Mesothelial cell of epicardium (in vitro differentiated cells): ENCODE data around the gene PIGU. TPM values are rescaled to one million over a fixed set of nuclear protein-coding genes. Genes with fewer than 3 reads are reported as not detected.

ENCODE experiments used
- DNase-seq, 2 experiments: peaks; one replicate each; pipeline ENCODE4 v3.0.0; 2021; ENCODE audit warnings: low spot score in 2 of 2; ENCODE audit not compliant: unreplicated experiment in 2 of 2
- H3K27ac Mint-ChIP-seq: 2 replicates; pipeline ENCODE4 v1.8.0; 2021; ENCODE audit warnings: mixed read lengths
- H3K27me3 Mint-ChIP-seq: 2 replicates; pipeline ENCODE4 v1.8.0; 2021; ENCODE audit warnings: low read depth, mixed read lengths
- H3K36me3 Mint-ChIP-seq: 2 replicates; pipeline ENCODE4 v1.8.0; 2021; ENCODE audit warnings: mixed read lengths
- H3K4me1 Mint-ChIP-seq: 2 replicates; pipeline ENCODE4 v1.8.0; 2021; ENCODE audit warnings: mixed read lengths
- H3K4me3 Mint-ChIP-seq: 2 replicates; pipeline ENCODE4 v1.8.0; 2021; ENCODE audit warnings: mild to moderate bottlenecking, moderate library complexity, mixed read lengths
- H3K9me3 Mint-ChIP-seq: 2 replicates; pipeline ENCODE4 v1.8.0; 2021; ENCODE audit warnings: mixed read lengths
- CTCF ChIP-seq: fragments of 200-600 bp; sonication (generic); IDR thresholded peaks from one replicate; pipeline ENCODE4 v1.5.0; 2021; ENCODE audit warnings: antibody characterized with exemption; ENCODE audit not compliant: unreplicated experiment
- total RNA-seq: library from RNA; stranded (reverse); gene quantifications from 3 replicates; pipeline ENCODE4 v1.2.1, GENCODE V29; 2021

PIGU gene
- total RNA-seq, 1 donor from 2014 or later: 32.6 TPM

GRCh38 chr20:34689486-34689885, 12.6 kb upstream of the PIGU start:
- DNase-seq: no peak
- Mint-ChIP-seq H3K27ac (no peak overlapping the region), H3K4me1 (no peaks in the 10 kb centered on the region), H3K36me3 (no peaks in the 10 kb centered on the region), H3K4me3 (no peak overlapping the region), H3K27me3 (peaks cover 2% of the 10 kb centered on the region), H3K9me3 (no peaks in the 10 kb centered on the region)
- TF ChIP-seq CTCF: no peak

- Mint-ChIP-seq H3K9me3 (no peaks in the 10 kb centered on the region), H3K27me3 (peaks cover 2% of the 10 kb centered on the region), H3K36me3 (no peaks in the 10 kb centered on the region), H3K4me3 (no peak overlapping the region), H3K4me1 (no peaks in the 10 kb centered on the region), H3K27ac (no peak overlapping the region)
- no peak for DNase-seq
- TF ChIP-seq CTCF: no peak
Measured at GRCh38 chr20:34683667-34684066, 6.8 kb upstream of the PIGU start.

DNA sequence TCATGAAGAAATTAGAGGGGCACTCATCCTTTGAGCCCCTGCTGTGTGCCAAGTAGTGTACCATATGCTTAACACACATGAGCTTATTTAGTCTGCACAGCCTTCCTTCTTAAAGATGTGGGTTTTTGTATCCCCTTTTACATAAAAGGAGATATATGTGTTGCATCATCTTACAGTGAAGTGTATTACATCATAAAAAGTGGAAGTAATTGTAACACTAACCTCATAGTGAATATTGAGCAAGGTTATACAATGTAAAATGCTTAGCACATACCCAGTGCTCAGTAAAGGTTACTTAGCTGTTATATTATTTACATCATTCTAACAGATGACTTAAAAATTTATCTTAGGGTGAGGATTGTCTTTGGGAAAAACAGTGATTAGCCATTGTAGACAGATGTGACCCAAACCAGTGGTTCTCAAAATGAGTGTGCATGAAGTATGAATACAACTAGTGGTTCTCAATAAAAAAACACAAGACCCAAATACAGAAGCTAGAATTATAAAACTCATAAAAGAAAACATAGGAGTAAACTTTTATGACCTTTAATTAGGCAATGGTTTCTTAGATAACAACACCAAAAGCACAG, 3.8 kb upstream of the PIGU start:
- Mint-ChIP-seq H3K36me3 (no peaks in the 10 kb centered on the region), H3K4me3 (no peak overlapping the region), H3K27ac (no peak overlapping the region), H3K9me3 (no peaks in the 10 kb centered on the region), H3K27me3 (peaks cover 2% of the 10 kb centered on the region), H3K4me1 (peaks cover 8% of the 10 kb centered on the region)
- no peak for DNase-seq
- TF ChIP-seq CTCF: no peak

DNA sequence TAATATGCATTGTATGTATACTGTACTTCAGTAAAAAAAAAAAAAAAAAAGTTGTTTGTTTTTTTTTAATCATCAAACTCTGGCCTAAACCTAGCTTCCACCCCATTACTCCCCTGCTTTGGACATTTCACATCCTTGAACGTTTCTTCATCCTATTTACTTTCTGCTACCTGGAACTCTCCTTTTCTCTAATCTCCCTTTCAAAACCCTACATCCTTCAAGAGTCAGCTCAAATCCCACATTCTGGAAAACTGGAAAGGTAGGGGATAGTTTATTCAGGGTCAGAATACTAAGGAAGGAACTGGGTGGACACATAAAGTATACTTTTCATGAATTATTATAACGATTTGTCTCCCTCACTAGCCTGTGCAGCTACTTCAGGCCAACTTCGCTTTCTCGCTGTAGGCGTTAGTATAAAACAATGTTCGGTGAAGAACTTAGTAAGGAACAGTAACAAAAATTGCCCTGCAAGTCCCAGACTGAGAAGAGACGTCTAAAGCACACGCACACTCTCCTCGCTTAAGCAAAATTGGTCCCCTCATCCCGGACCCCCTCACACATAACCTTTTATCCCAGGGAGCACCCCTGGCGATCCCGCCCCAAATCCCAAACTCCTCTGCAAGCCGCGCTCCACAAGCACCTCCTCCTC, 775 bp downstream of the PIGU start:
- TF ChIP-seq CTCF: no peak
- H3K36me3 Mint-ChIP-seq: no peaks in the 10 kb centered on the region
- no peaks in the 10 kb centered on the region for H3K27me3 Mint-ChIP-seq
- no peaks in the 10 kb centered on the region for H3K9me3 Mint-ChIP-seq
- no peak for DNase-seq
- peak overlapping the region; percentile 98 for H3K27ac Mint-ChIP-seq
- H3K4me1 Mint-ChIP-seq: peaks cover 16% of the 10 kb centered on the region
- peak overlapping the region; percentile 90 for H3K4me3 Mint-ChIP-seq

GRCh38 chr20:34675561-34675960, 1.3 kb downstream of the PIGU start:
- no peaks in the 10 kb centered on the region for H3K27me3 Mint-ChIP-seq
- DNase-seq: no peak
- peak overlapping the region; percentile 59 for H3K27ac Mint-ChIP-seq
- H3K4me3 Mint-ChIP-seq: no peak overlapping the region
- H3K4me1 Mint-ChIP-seq: peaks cover 16% of the 10 kb centered on the region
- no peaks in the 10 kb centered on the region for H3K9me3 Mint-ChIP-seq
- H3K36me3 Mint-ChIP-seq: no peaks in the 10 kb centered on the region
- no peak for TF ChIP-seq CTCF
